T-helper 1 cell (primary cell): ENCODE results near the gene GAS7.

Experiments used
- DNase-seq, 5 donors: peaks; one replicate each; pipeline ENCODE4 v3.0.0-alpha.2; 2012 to 2020

Gene GAS7

GRCh38 chr17:10130263-10130662 lies 68.1 kb downstream of the GAS7 start:
- DNase-seq = no peak

- no peak for DNase-seq
Observed at GRCh38 chr17:10127819-10128425, 70.5 kb downstream of the GAS7 start.

GRCh38 chr17:10126616-10127501 lies 71.5 kb downstream of the GAS7 start:
- peak in 1 of 5 donors; percentile 25 for DNase-seq

- DNase-seq = no peak
Observed at GRCh38 chr17:10126276-10126615, 72.2 kb downstream of the GAS7 start.

- no peak for DNase-seq
Observed at GRCh38 chr17:10125531-10126275, 72.7 kb downstream of the GAS7 start.

GRCh38 chr17:10123093-10123492 lies 75.3 kb downstream of the GAS7 start:
- DNase-seq = no peak

- peak in 1 of 5 donors; percentile 16 for DNase-seq
Observed at GRCh38 chr17:10121971-10122707, 76.3 kb downstream of the GAS7 start.

- DNase-seq = peak in 1 of 5 donors; percentile 38
Observed at GRCh38 chr17:10120749-10121148, 77.7 kb downstream of the GAS7 start.

GRCh38 chr17:10120109-10120485 lies 78.3 kb downstream of the GAS7 start:
- DNase-seq = no peak

- DNase-seq = peak in 1 of 5 donors; percentile 53
Observed at GRCh38 chr17:10119203-10120108, 79.0 kb downstream of the GAS7 start.

GRCh38 chr17:10118788-10119130 lies 79.6 kb downstream of the GAS7 start:
- no peak for DNase-seq

GRCh38 chr17:10117581-10118001 lies 80.8 kb downstream of the GAS7 start:
- no peak for DNase-seq

- no peak for DNase-seq
Observed at GRCh38 chr17:10116753-10117420, 81.5 kb downstream of the GAS7 start.

- no peak for DNase-seq
Observed at GRCh38 chr17:10116267-10116666, 82.1 kb downstream of the GAS7 start.

- DNase-seq = no peak
Observed at GRCh38 chr17:10115536-10115932, 82.9 kb downstream of the GAS7 start.

- DNase-seq = peak; percentile 15 to 76 (median 43)
Observed at GRCh38 chr17:10114931-10115535, 83.4 kb downstream of the GAS7 start.

- no peak for DNase-seq
Observed at GRCh38 chr17:10112962-10113361, 85.4 kb downstream of the GAS7 start.

- no peak for DNase-seq
Observed at GRCh38 chr17:10111907-10112452, 86.4 kb downstream of the GAS7 start.

GRCh38 chr17:10109146-10109545 lies 89.3 kb downstream of the GAS7 start:
- no peak for DNase-seq
